Glutamatergic neuron (in vitro differentiated cells): Measurements from ENCODE around the gene ALDH4A1. TPM values are rescaled to one million over a fixed set of nuclear protein-coding genes. Genes with fewer than 3 reads are reported as not detected.

Experiments
- DNase-seq: peaks from one replicate; pipeline ENCODE4 v3.0.0; 2022
- H3K27ac Mint-ChIP-seq: one replicate; pipeline ENCODE4 v1.8.0; 2020; ENCODE audit warnings: mild to moderate bottlenecking, mixed read lengths, inconsistent platforms; ENCODE audit not compliant: unreplicated experiment
- H3K27me3 Mint-ChIP-seq: one replicate; pipeline ENCODE4 v1.8.0; 2020; ENCODE audit warnings: mild to moderate bottlenecking, moderate library complexity, mixed read lengths, inconsistent platforms; ENCODE audit not compliant: unreplicated experiment
- H3K36me3 Mint-ChIP-seq: one replicate; pipeline ENCODE4 v1.8.0; 2020; ENCODE audit warnings: mild to moderate bottlenecking, mixed read lengths, inconsistent platforms; ENCODE audit not compliant: unreplicated experiment
- H3K4me1 Mint-ChIP-seq: one replicate; pipeline ENCODE4 v1.8.0; 2020; ENCODE audit warnings: mild to moderate bottlenecking, low read depth, mixed read lengths, inconsistent platforms; ENCODE audit not compliant: unreplicated experiment
- H3K4me3 Mint-ChIP-seq: one replicate; pipeline ENCODE4 v1.8.0; 2020; ENCODE audit warnings: mild to moderate bottlenecking, mixed read lengths, inconsistent platforms; ENCODE audit not compliant: unreplicated experiment
- H3K9me3 Mint-ChIP-seq: one replicate; pipeline ENCODE4 v1.8.0; 2020; ENCODE audit warnings: mild to moderate bottlenecking, moderate library complexity, mixed read lengths, inconsistent platforms; ENCODE audit not compliant: unreplicated experiment
- CTCF ChIP-seq: fragments of 200-600 bp; sonication (generic); IDR thresholded peaks from one replicate; pipeline ENCODE4 v1.5.0; 2021; ENCODE audit not compliant: partially characterized antibody, unreplicated experiment
- total RNA-seq: library from RNA; stranded (reverse); fragmentation: NEBNext Ultra II Directional; extraction: Animal tissue kit (Norgen Biotek cat#: 25700); gene quantifications from one replicate; pipeline ENCODE4 v1.2.1, GENCODE V29; 2021; ENCODE audit not compliant: unreplicated experiment

The ALDH4A1 gene
- total RNA-seq, 1 donor from 2014 or later = 28.9 TPM

- DNase-seq = no peak
- Mint-ChIP-seq H3K4me3 (no peak overlapping the region), H3K27me3 (peaks cover 3% of the 10 kb centered on the region), H3K36me3 (no peaks in the 10 kb centered on the region), H3K4me1 (peaks cover 10% of the 10 kb centered on the region), H3K27ac (no peak overlapping the region), H3K9me3 (peaks cover 1% of the 10 kb centered on the region)
- no peak for TF ChIP-seq CTCF
Measured at GRCh38 chr1:18890706-18891425, 11.5 kb downstream of the ALDH4A1 start.

GRCh38 chr1:18886003-18886335 is 16.4 kb downstream of the ALDH4A1 start:
- peaks cover 4% of the 10 kb centered on the region for H3K9me3 Mint-ChIP-seq
- H3K4me3 Mint-ChIP-seq = no peak overlapping the region
- no peaks in the 10 kb centered on the region for H3K27me3 Mint-ChIP-seq
- no peak for TF ChIP-seq CTCF
- no peak overlapping the region for H3K27ac Mint-ChIP-seq
- no peaks in the 10 kb centered on the region for H3K36me3 Mint-ChIP-seq
- no peak for DNase-seq
- H3K4me1 Mint-ChIP-seq = no peaks in the 10 kb centered on the region

DNA sequence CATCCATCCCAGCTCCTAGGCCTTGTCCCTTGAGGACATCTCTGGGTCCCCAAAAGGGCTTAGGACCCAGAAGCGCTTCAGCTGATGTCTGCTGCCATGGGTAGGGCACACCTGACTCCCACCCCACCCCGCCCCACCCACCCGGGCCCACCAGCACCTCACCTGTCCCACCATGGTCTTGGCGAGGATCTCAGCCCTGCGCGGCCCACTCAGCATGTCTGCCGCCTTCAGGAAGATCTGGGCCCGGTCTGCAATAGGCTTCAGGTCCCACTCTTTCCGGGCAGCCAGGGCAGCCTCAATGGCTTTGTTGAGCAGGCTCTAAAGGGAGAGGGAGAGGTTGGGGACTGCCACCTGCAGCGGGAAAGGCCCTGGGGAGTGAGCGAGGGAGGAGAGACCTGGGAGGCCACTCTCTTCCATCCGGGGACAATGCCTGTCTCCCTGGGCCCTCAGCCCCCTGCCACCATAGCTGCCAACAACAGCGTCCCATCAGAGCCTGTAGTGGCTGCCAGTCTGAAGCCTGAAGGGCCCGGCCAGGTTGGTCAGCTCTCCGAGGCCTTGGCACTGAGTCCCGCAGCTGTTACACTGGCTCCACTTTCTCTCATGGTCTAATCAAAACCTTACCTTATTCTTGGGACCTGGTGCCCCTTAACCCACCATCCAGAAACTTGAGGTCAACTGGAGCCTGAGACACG is 16.9 kb downstream of the ALDH4A1 start:
- Mint-ChIP-seq H3K9me3 (peaks cover 4% of the 10 kb centered on the region), H3K36me3 (no peaks in the 10 kb centered on the region), H3K4me3 (no peak overlapping the region), H3K27ac (no peak overlapping the region), H3K27me3 (no peaks in the 10 kb centered on the region), H3K4me1 (no peaks in the 10 kb centered on the region)
- no peak for DNase-seq
- no peak for TF ChIP-seq CTCF

- TF ChIP-seq CTCF = no peak
- Mint-ChIP-seq H3K36me3 (no peaks in the 10 kb centered on the region), H3K4me3 (no peak overlapping the region), H3K27ac (no peak overlapping the region), H3K4me1 (no peaks in the 10 kb centered on the region), H3K9me3 (peaks cover 4% of the 10 kb centered on the region), H3K27me3 (no peaks in the 10 kb centered on the region)
- no peak for DNase-seq
Measured at GRCh38 chr1:18884727-18885126, 17.6 kb downstream of the ALDH4A1 start.

GRCh38 chr1:18884419-18884717 is 18.0 kb downstream of the ALDH4A1 start:
- peak; percentile 54 for TF ChIP-seq CTCF
- H3K27ac Mint-ChIP-seq = no peak overlapping the region
- no peaks in the 10 kb centered on the region for H3K36me3 Mint-ChIP-seq
- H3K4me3 Mint-ChIP-seq = no peak overlapping the region
- no peak for DNase-seq
- peaks cover 4% of the 10 kb centered on the region for H3K9me3 Mint-ChIP-seq
- no peaks in the 10 kb centered on the region for H3K27me3 Mint-ChIP-seq
- H3K4me1 Mint-ChIP-seq = no peaks in the 10 kb centered on the region
